Endothelial cell of umbilical vein (primary cell): Measurements from ENCODE around the gene ENTPD6. TPM values are rescaled to one million over a fixed set of nuclear protein-coding genes. Genes with fewer than 3 reads are reported as not detected.

ENCODE experiments used
- BruUV-seq: library from RNA; stranded (reverse); fragments of 400-500 nt; replicated peaks from 2 replicates; lab custom pipeline; 2021; lab: Mats Ljungman, UMichigan
- CTCF ChIA-PET: fragments of 300-600, 350-600 bp; sonication (Branson Sonifier 250); formaldehyde crosslinking; loops from one replicate; lab custom pipeline; 2021; ENCODE audit warnings: antibody characterized with exemption, inconsistent platforms; lab: Charles Lee
- POLR2A ChIA-PET: fragments of 300-600, 350-600 bp; sonication (Branson Sonifier 250); formaldehyde crosslinking; loops from one replicate; lab custom pipeline; 2021; ENCODE audit warnings: antibody characterized with exemption, inconsistent platforms; lab: Charles Lee
- DNase-seq: peaks from one replicate; pipeline ENCODE4 v3.0.0-alpha.2; 2011; ENCODE audit warnings: low read depth, low spot score
- FAIRE-seq: peaks from 2 replicates; lab custom pipeline; 2011; peaks lifted over from hg19 to GRCh38; lab: Jason Lieb, UNC
- H2AFZ ChIP-seq: 2 replicates; pipeline ENCODE4 v1.6.0; 2012; ENCODE audit warnings: low read depth, low read length, control low read depth, inconsistent platforms
- H3K27ac ChIP-seq: 2 replicates; pipeline ENCODE4 v1.5.1; 2011; ENCODE audit warnings: low read depth, mild to moderate bottlenecking, control low read depth, low read length, moderate library complexity; ENCODE audit not compliant: insufficient read depth
- H3K27me3 ChIP-seq, 2 experiments: 2 replicates each; pipeline versions ENCODE4 v1.6.0 to v1.6.1; 2011; ENCODE audit warnings: low read length in 2 of 2, mixed read lengths in 1 of 2; ENCODE audit not compliant: control insufficient read depth in 2 of 2, insufficient read depth in 2 of 2
- H3K36me3 ChIP-seq, 2 experiments: 2 replicates in 1 of 2; 3 replicates in 1 of 2; pipeline ENCODE4 v1.5.1; 2011; ENCODE audit warnings: low read length in 2 of 2, mild to moderate bottlenecking in 1 of 2, moderate library complexity in 1 of 2; ENCODE audit not compliant: control insufficient read depth in 2 of 2, insufficient read depth in 2 of 2; ENCODE audit errors: extremely low read depth in 1 of 2
- H3K4me1 ChIP-seq: 3 replicates; pipeline ENCODE4 v1.5.1; 2011; ENCODE audit warnings: mild to moderate bottlenecking, low read length; ENCODE audit not compliant: control insufficient read depth, insufficient read depth; ENCODE audit errors: extremely low read depth
- H3K4me2 ChIP-seq: 2 replicates; pipeline ENCODE4 v1.6.1; 2011; ENCODE audit warnings: low read length, control low read depth, mixed read lengths; ENCODE audit not compliant: insufficient read depth
- H3K4me3 ChIP-seq, 3 experiments: fragments of 200-600 bp in 1 of 3; sonication (generic), shearing (Covaris generic) in 1 of 3; replicated peaks in 1 of 3; 2 replicates each; pipeline ENCODE4 v1.5.1; 2011 to 2016; ENCODE audit warnings: control low read depth in 3 of 3, low read length in 3 of 3, mild to moderate bottlenecking in 2 of 3, inconsistent platforms in 1 of 3, low read depth in 1 of 3, moderate library complexity in 1 of 3; ENCODE audit not compliant: insufficient read depth in 1 of 3
- H3K79me2 ChIP-seq: 2 replicates; pipeline ENCODE4 v1.6.0; 2012; ENCODE audit warnings: low read length, inconsistent platforms; ENCODE audit not compliant: control insufficient read depth, insufficient read depth
- H3K9ac ChIP-seq: replicated peaks from 2 replicates; pipeline ENCODE3; 2011; ENCODE audit warnings: low read length, control low read depth; ENCODE audit not compliant: insufficient read depth; ENCODE audit errors: extremely low read depth
- H3K9me1 ChIP-seq: replicated peaks from 3 replicates; pipeline ENCODE4 v1.6.0; 2011; ENCODE audit warnings: mild to moderate bottlenecking, low read length; ENCODE audit not compliant: control insufficient read depth, insufficient read depth; ENCODE audit errors: extremely low read depth
- H3K9me3 ChIP-seq: replicated peaks from 2 replicates; pipeline ENCODE4 v1.5.1; 2012; ENCODE audit warnings: low read length, inconsistent platforms; ENCODE audit not compliant: control insufficient read depth, insufficient read depth
- H4K20me1 ChIP-seq: replicated peaks from 2 replicates; pipeline ENCODE3; 2011; ENCODE audit warnings: mild to moderate bottlenecking, low read length; ENCODE audit not compliant: control insufficient read depth, insufficient read depth; ENCODE audit errors: extremely low read depth
- EZH2 ChIP-seq: IDR thresholded peaks from 2 replicates; pipeline ENCODE4 v1.6.1; 2012; ENCODE audit warnings: borderline replicate concordance, low read depth, mild to moderate bottlenecking, moderate library complexity, low read length, inconsistent platforms; ENCODE audit not compliant: severe bottlenecking
- FOS ChIP-seq: IDR thresholded peaks from 2 replicates; pipeline ENCODE4 v1.6.1; 2011; ENCODE audit warnings: mild to moderate bottlenecking, low read length, moderate library complexity, borderline replicate concordance; ENCODE audit not compliant: insufficient read depth
- GATA2 ChIP-seq: IDR thresholded peaks from 2 replicates; pipeline ENCODE4 v1.7.0; 2011; ENCODE audit warnings: low read depth, mild to moderate bottlenecking, moderate library complexity, mixed read lengths, low read length; ENCODE audit not compliant: insufficient read length, insufficient read depth
- JUN ChIP-seq: IDR thresholded peaks from 2 replicates; pipeline ENCODE4 v1.6.1; 2011; ENCODE audit warnings: borderline replicate concordance, low read depth; ENCODE audit not compliant: insufficient read length, insufficient read depth
- MYC ChIP-seq: IDR thresholded peaks from one replicate; pipeline ENCODE4 v1.6.1; 2011; ENCODE audit warnings: mild to moderate bottlenecking, low read depth, low read length
- POLR2A ChIP-seq: IDR thresholded peaks from 2 replicates; pipeline ENCODE4 v1.6.1; 2012; ENCODE audit warnings: low read depth, mild to moderate bottlenecking, control low read depth, low read length
- POLR2AphosphoS5 ChIP-seq: IDR thresholded peaks from 2 replicates; pipeline ENCODE4 v1.6.1; 2012; ENCODE audit warnings: low read depth, mild to moderate bottlenecking, control low read depth, low read length, moderate library complexity; ENCODE audit not compliant: insufficient read depth
- dilution Hi-C: fragments of 300-500 bp; cut with MboI; formaldehyde crosslinking; loops from one replicate; pipeline ENCODE4 v1.15.0; 2019; ENCODE audit warnings: low sequenced_read_pairs; ENCODE audit not compliant: extremely low pct_ligation_motif_present
- intact Hi-C: fragments of 100-400 bp; cut with micrococcal nuclease; formaldehyde crosslinking; loops from one replicate; pipeline ENCODE4 v1.10.0; 2022
- polyA plus RNA-seq, 4 experiments: library from polyadenylated mRNA; depleted of rRNA in 3 of 4; stranded (reverse) in 3 of 4; unstranded in 1 of 4; fragments of >200 nt; gene quantifications; 2 replicates each; pipeline versions ENCODE4 v1.2.1 to v1.2.3, GENCODE V29; 2011 to 2012; ENCODE audit warnings: missing spikeins in 1 of 4
- total RNA-seq: library from RNA; stranded (reverse); gene quantifications from 2 replicates; pipeline ENCODE4 v1.2.3, GENCODE V29; 2021
- TF ChIP-seq, protein P1 (sequence below): IDR thresholded peaks from 2 replicates; pipeline ENCODE4 v1.6.1; 2011; ENCODE audit not compliant: insufficient read depth, insufficient read length
- TF ChIP-seq, protein P2 (sequence below), 2 donors: IDR thresholded peaks; 1 replicate in 1 of 2; 2 replicates in 1 of 2; pipeline ENCODE4 v1.5.1; 2011; ENCODE audit warnings: low read length in 2 of 2, mild to moderate bottlenecking in 2 of 2, moderate library complexity in 2 of 2, control low read depth in 1 of 2, inconsistent platforms in 1 of 2, low read depth in 1 of 2; ENCODE audit not compliant: insufficient read depth in 1 of 2; ENCODE audit errors: extremely low read depth in 1 of 2

ENTPD6 gene
- total and polyA plus RNA-seq, 2 donors (not counting 3 experiments of a cell fraction or from before 2014, with no cell fraction given) = 51.2 to 86.3 TPM

DNA sequence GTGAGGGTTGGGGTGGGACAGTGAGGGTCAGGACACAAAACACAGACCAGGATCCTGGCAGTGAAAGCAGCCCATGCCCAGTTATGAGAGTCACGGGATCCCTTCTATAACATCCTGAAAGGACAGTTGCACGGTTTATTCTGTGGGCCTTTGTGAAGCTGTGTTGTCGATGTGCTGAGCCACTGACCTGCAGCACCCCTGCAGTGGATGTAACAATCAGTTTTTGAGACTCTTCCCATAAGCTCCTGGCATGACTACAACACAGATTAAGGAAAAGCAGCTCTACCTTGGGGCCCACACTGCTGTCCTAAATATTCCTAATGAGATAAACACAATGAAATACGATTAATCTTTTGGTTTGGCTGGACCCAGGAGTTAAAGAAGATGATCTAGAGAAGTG lies 56.0 kb downstream of the ENTPD6 start:
- TF ChIP-seq, protein P1, sequence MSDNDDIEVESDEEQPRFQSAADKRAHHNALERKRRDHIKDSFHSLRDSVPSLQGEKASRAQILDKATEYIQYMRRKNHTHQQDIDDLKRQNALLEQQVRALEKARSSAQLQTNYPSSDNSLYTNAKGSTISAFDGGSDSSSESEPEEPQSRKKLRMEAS = no peak
- TF ChIP-seq MYC (no peak), FOS (no peak), GATA2 (no peak), EZH2 (no peak), JUN (no peak), POLR2A (no peak), POLR2AphosphoS5 (no peak)
- TF ChIP-seq, protein P2, sequence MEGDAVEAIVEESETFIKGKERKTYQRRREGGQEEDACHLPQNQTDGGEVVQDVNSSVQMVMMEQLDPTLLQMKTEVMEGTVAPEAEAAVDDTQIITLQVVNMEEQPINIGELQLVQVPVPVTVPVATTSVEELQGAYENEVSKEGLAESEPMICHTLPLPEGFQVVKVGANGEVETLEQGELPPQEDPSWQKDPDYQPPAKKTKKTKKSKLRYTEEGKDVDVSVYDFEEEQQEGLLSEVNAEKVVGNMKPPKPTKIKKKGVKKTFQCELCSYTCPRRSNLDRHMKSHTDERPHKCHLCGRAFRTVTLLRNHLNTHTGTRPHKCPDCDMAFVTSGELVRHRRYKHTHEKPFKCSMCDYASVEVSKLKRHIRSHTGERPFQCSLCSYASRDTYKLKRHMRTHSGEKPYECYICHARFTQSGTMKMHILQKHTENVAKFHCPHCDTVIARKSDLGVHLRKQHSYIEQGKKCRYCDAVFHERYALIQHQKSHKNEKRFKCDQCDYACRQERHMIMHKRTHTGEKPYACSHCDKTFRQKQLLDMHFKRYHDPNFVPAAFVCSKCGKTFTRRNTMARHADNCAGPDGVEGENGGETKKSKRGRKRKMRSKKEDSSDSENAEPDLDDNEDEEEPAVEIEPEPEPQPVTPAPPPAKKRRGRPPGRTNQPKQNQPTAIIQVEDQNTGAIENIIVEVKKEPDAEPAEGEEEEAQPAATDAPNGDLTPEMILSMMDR (IDR thresholded peaks at IDR 0.05; ENCODE audit: extremely low read depth in 1 of 2, insufficient read depth in 1 of 2, low read depth in 1 of 2, low read length in 2 of 2) = no peak
- no peaks in the 10 kb centered on the region for H4K20me1 ChIP-seq

More for the DNA sequence above, 56.0 kb downstream of the ENTPD6 start:
- peaks cover 0 to 3% of the 10 kb centered on the region in 2 experiments for H3K36me3 ChIP-seq
- ChIA-PET CTCF (interaction anchor here (1.0 to 1.1 kb wide), 2 partner anchors 8 to 18 kb away, joined by 3 read pairs; no protein-coding TSS in a partner anchor), POLR2A (no interaction called here)
- no peak overlapping the region for H3K9ac ChIP-seq
- dilution Hi-C loops (no loop called here), intact Hi-C loops (no loop called here)
- BruUV-seq = no TSS peak
- no peak overlapping the region for H3K27ac ChIP-seq
- H3K79me2 ChIP-seq = peaks cover 70% of the 10 kb centered on the region
- H3K9me1 ChIP-seq = no peaks in the 10 kb centered on the region
- H3K4me2 ChIP-seq = no peak overlapping the region
- DNase-seq (no peak), FAIRE-seq (no peak)
- H3K4me3 ChIP-seq = no peak overlapping the region
- H2AFZ ChIP-seq = no peak overlapping the region
- H3K9me3 ChIP-seq = no peaks in the 10 kb centered on the region
- no peaks in the 10 kb centered on the region for H3K27me3 ChIP-seq
- peaks cover 11% of the 10 kb centered on the region for H3K4me1 ChIP-seq
